SK-MEL-5 (cell line): ENCODE measurements around the gene BDKRB2. TPM values are rescaled to one million over a fixed set of nuclear protein-coding genes. Genes with fewer than 3 reads are reported as not detected.

Source experiments
- DNase-seq: peaks from one replicate; pipeline ENCODE4 v3.0.0-alpha.2; 2016; ENCODE audit warnings: low read depth, low spot score
- in situ Hi-C: cut with HindIII; loops from 2 replicates; pipeline ENCODE4 v1.10.0; 2016; ENCODE audit warnings: low sequenced_read_pairs, high pct_unique_total_duplicates, low pct_unique_long_range_greater_than_20kb
- total RNA-seq: library from RNA; depleted of rRNA; stranded (reverse); fragments of >200 nt; shearing (Covaris generic); gene quantifications from 2 replicates; pipeline ENCODE4 v1.2.3, GENCODE V29; 2014

BDKRB2 gene
- total RNA-seq, 1 experiment from 2014 or later: not detected

DNA sequence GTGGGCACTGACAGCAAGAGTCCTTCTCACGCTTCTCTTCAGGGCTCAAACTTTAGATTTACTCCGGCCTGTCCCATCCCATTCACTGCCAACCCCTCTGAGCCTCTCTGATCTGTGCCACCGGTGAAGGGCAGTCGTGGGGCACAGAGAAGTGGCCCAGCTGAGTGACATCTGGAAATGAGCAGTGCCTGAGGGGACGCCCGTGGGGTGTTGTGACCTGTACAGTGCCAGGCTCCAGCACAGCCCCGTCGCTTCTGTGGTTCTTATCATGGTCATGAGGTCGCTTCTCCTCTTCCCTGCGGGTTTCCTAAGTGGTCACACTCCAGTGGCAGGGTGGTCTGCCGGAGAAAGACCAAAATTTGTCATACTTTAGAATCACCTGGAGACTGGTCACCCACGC, 4.1 kb downstream of the BDKRB2 start:
- in situ Hi-C loops: no loop called here
- no peak for DNase-seq

DNA sequence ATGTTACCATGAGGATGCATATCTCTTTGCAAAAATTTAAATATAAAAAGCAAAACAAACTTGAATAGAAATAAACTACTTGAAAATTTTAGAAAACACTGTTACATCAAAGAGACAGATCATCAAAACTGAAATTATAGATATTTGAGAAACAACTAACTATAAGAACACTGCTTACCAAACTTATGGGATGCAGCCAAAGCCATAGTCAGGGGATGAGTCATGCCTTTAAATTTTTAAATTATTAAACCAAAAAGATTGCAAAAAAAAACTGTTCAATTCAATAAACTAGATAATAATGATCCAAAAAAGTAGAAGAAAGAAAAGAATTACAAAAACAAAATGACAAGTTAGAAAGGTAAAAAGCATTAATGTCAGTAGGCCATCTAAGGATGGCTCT, 7.5 kb downstream of the BDKRB2 start:
- in situ Hi-C loops: no loop called here

DNA sequence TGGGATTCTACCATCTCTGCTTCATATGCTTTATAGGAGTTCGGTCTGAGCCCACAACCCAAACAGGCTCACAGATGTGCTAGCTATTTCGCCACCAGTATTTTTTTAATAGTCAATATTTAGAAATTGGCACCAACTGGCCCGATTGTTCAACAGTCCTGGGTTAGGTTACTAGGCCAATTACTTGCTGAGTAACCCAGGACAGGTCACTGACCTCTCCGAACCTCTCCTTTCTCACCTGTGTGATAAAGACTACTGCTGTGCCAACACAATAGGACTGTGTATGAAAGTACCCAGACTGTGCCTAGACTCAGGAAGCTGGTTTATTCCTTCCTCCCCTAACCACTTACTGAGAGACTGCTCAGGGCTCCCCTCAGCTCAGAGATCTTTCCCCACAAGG, 8.3 kb downstream of the BDKRB2 start:
- in situ Hi-C loops: no loop called here
- no peak for DNase-seq

More for the DNA sequence above, 7.5 kb downstream of the BDKRB2 start:
- DNase-seq: no peak

- in situ Hi-C loops: no loop called here
- no peak for DNase-seq
These were observed 9.3 kb downstream of the BDKRB2 start for GRCh38 chr14:96213871-96214465.

GRCh38 chr14:96214793-96215192, 10.2 kb downstream of the BDKRB2 start:
- in situ Hi-C loops: no loop called here
- no peak for DNase-seq

GRCh38 chr14:96215452-96216244, 11.0 kb downstream of the BDKRB2 start:
- DNase-seq: no peak
- in situ Hi-C loops: no loop called here

- in situ Hi-C loops: no loop called here
- no peak for DNase-seq
These were observed 12.0 kb downstream of the BDKRB2 start for GRCh38 chr14:96216627-96217026.

DNA sequence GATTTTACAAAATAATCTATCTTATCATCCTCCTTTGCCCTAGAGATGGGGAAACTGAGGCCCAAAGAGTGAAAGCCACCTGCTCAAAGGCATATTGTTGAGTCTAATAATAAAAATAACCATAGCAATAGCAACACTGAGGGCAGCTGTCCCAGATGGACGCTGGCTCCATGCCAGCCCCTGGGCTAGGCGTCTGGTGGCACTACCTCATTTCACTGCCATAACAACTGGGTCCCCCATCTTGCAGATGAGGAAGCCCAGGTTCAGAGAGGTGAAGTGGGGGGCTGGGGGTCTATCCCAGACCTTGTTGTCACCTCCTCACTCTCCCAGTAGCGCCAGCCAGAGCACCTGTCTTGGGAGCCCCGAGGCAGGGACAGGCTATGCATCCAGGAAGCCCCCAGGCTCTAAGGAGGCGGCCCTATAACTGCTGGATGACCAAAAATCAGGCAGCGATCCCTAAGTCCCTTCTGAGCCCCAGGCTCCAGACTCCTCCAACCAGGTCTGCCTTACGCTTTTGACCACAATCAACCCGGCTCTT, 12.8 kb downstream of the BDKRB2 start:
- in situ Hi-C loops: no loop called here
- DNase-seq: no peak

DNA sequence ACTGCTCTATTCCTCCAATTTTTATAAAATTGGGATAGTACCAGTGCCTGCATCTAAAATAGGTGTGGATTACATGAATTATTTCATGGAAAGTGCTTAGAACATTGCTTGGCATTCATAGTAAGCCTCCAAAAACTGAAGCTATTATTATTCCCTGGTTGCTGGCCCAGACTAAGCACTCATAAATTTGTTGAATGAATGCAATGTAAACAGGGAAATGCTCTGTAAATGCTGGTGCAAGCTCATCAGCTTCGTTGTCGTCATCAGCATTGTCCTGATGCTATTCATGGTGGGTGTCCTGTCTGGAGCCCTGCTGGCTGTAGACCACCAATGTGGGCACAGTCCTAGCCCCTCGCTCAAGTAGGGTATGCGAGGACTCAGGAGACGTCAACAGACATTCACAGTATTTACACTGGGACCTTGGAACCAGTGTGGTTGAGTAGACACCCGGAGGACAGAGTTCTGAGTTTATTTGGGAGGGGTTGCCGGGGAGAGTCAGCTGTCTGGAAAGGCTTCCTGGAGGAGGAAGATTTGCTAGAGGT, 16.5 kb downstream of the BDKRB2 start:
- DNase-seq: no peak
- in situ Hi-C loops: no loop called here

DNA sequence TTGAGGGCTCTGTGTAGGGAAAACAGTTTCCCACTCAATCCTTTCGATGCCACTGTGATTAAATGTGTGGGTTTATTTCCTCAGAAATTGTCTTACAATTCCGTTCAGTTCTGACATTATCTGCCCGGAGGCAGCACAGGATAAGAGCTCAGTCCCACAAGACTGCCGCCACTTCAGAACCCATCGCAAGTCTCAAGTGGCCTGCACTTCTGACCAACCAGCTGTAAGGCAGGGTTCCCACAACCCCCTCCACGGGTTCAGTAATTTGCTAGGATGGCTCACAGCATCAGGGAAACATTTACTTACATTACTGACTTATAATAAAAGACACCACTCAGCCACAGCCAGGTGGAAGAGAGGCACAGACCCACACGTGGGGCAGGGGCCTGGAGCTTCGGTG, 17.2 kb downstream of the BDKRB2 start:
- in situ Hi-C loops: no loop called here
- no peak for DNase-seq

- DNase-seq: no peak
These were observed 19.9 kb downstream of the BDKRB2 start for GRCh38 chr14:96224480-96225096.

DNA sequence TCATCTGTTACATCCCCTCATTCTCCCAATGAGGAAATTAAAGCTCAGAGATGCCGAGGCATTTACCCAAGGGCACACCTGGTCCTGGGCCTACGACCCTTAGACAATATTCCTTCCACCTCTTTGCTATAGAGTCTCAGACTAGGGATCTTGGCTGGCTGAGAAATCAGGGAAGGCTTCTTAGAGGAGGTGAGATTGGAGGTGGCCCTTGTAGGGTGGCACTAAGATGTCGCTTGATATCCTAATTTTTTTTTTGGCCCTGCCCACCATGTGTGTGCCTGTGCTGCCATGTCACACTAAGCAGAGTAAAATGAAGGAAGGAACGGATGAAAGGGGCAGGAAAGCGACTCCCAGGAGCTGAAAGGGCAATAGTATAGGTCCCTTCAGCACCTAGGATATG, 20.6 kb downstream of the BDKRB2 start:
- DNase-seq: no peak
- in situ Hi-C loops: no loop called here

More at GRCh38 chr14:96224480-96225096, 19.9 kb downstream of the BDKRB2 start:
- in situ Hi-C loops: no loop called here

DNA sequence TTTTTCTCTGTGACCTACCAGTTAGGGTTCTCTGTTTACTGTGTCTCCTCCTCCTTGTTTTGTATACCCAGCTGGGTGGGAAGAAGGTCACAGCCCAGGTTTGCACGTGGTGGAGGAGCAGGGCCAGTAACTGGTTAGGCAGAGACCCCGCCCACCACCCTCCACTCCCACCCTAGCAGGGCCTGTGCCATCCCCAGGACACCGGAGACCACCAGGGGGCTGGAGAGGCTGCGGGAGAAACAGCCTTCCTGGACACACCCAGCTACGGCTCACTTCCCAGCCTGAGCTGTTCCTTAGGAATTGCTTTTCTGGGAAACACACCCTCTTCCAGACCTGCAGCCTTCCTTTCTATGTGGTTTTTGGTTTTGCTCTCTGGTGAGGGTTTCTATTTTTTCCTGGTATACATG, 21.1 kb downstream of the BDKRB2 start:
- in situ Hi-C loops: no loop called here
- no peak for DNase-seq

- DNase-seq: no peak
- in situ Hi-C loops: no loop called here
These were observed 22.8 kb downstream of the BDKRB2 start for GRCh38 chr14:96227428-96227827.

DNA sequence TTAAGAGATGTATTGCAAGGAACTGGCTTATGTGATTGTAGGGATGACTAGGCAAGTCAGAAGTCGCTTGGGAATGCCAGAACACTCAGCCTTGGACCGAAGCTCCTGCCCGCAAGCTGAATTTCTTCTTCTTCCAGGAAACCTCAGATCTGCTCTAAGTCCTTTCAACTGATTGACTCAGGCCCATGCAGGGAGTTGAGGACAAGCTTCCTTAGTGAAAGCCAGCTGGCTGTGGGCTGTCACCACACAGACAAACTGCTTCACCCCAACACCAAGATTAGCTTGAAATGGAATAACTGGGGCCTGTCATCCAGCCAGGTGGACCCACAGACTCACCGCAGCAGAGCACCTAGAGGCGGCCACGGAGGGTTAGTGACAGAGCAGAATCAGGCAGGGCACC, 24.7 kb downstream of the BDKRB2 start:
- in situ Hi-C loops: no loop called here
- DNase-seq: no peak

GRCh38 chr14:96231056-96231455, 26.4 kb downstream of the BDKRB2 start:
- in situ Hi-C loops: no loop called here
- DNase-seq: no peak

GRCh38 chr14:96231526-96232130, 27.0 kb downstream of the BDKRB2 start:
- in situ Hi-C loops: no loop called here
- no peak for DNase-seq

- in situ Hi-C loops: no loop called here
- DNase-seq: no peak
These were observed 27.9 kb downstream of the BDKRB2 start for GRCh38 chr14:96232506-96232905.
